Activated T-cell treated with anti-CD3 and anti-CD28 coated beads, Interleukin-2, amount 50 U/mL, for 4 hours (primary cell): ENCODE measurements around the gene CNNM4. TPM values are rescaled to one million over a fixed set of nuclear protein-coding genes. Genes with fewer than 3 reads are reported as not detected.
A peak's percentile ranks its signal among the peaks of the same experiment; 100 is the strongest.

Experiments
- ATAC-seq, 2 donors: fragments of 200-7000 bp; cut with Tn5 transposase; one replicate each; pipeline ENCODE4 v1.10.0; 2021
- DNase-seq: peaks from one replicate; pipeline ENCODE4 v3.0.0-alpha.2; 2020
- H3K27me3 Mint-ChIP-seq: one replicate; pipeline ENCODE4 v1.8.0; 2021; ENCODE audit warnings: low read depth, mixed read lengths
- H3K36me3 Mint-ChIP-seq: one replicate; pipeline ENCODE4 v1.8.0; 2022; ENCODE audit warnings: mixed read lengths; ENCODE audit not compliant: insufficient read depth
- H3K4me1 Mint-ChIP-seq: one replicate; pipeline ENCODE4 v1.8.0; 2021; ENCODE audit warnings: low read depth, mixed read lengths
- H3K4me3 Mint-ChIP-seq: one replicate; pipeline ENCODE4 v1.8.0; 2021; ENCODE audit warnings: mild to moderate bottlenecking, moderate library complexity, mixed read lengths
- H3K9me3 Mint-ChIP-seq: one replicate; pipeline ENCODE4 v1.8.0; 2021; ENCODE audit warnings: mixed read lengths
- total RNA-seq, 3 donors: library from RNA; stranded (reverse); gene quantifications; one replicate each; pipeline ENCODE4 v1.2.1, GENCODE V29; 2021

Gene CNNM4
- total RNA-seq, 3 donors from 2014 or later: 6.3 to 6.9 (median 6.4) TPM

- Mint-ChIP-seq H3K9me3 (no peaks in the 10 kb centered on the region), H3K27me3 (no peaks in the 10 kb centered on the region), H3K36me3 (peaks cover 14% of the 10 kb centered on the region), H3K4me3 (peak overlapping the region; percentile 84), H3K4me1 (peaks cover 33% of the 10 kb centered on the region)
- ATAC-seq (peak; percentile 1 to 4), DNase-seq (no peak)
Measured at GRCh38 chr2:96856776-96857666, 96.3 kb downstream of the CNNM4 start.

GRCh38 chr2:96857667-96858372, 97.1 kb downstream of the CNNM4 start, which contains the start of gene ANKRD39:
TSS of gene ANKRD39 (minus strand) at chr2:96858016. CDS start at chr2:96857987, 29 bp downstream.
- H3K4me1 Mint-ChIP-seq: peaks cover 33% of the 10 kb centered on the region
- peak within 1 kb of the TSS; percentile 84 for H3K4me3 Mint-ChIP-seq
- H3K36me3 Mint-ChIP-seq: peaks cover 15% of the 10 kb centered on the region
- H3K9me3 Mint-ChIP-seq: no peaks in the 10 kb centered on the region
- DNase-seq (peak; percentile 97), ATAC-seq (peak; percentile 91 to 94)
- no peaks in the 10 kb centered on the region for H3K27me3 Mint-ChIP-seq

GRCh38 chr2:96859099-96859649, 98.5 kb downstream of the CNNM4 start:
- DNase-seq (no peak), ATAC-seq (no peak)
- H3K4me1 Mint-ChIP-seq: peaks cover 33% of the 10 kb centered on the region
- no peaks in the 10 kb centered on the region for H3K9me3 Mint-ChIP-seq
- H3K27me3 Mint-ChIP-seq: no peaks in the 10 kb centered on the region
- peak overlapping the region; percentile 70 for H3K4me3 Mint-ChIP-seq
- H3K36me3 Mint-ChIP-seq: peaks cover 14% of the 10 kb centered on the region

- Mint-ChIP-seq H3K9me3 (no peaks in the 10 kb centered on the region), H3K4me3 (no peak overlapping the region), H3K36me3 (peaks cover 10% of the 10 kb centered on the region), H3K27me3 (no peaks in the 10 kb centered on the region), H3K4me1 (peaks cover 33% of the 10 kb centered on the region)
- ATAC-seq: no peak
- DNase-seq: no peak
Measured at GRCh38 chr2:96859681-96860064, 99.0 kb downstream of the CNNM4 start.

GRCh38 chr2:96860065-96861029, 99.6 kb downstream of the CNNM4 start:
- peaks cover 30% of the 10 kb centered on the region for H3K4me1 Mint-ChIP-seq
- H3K36me3 Mint-ChIP-seq: peaks cover 7% of the 10 kb centered on the region
- peak overlapping the region; percentile 13 for H3K4me3 Mint-ChIP-seq

GRCh38 chr2:96861074-96861473, 100.4 kb downstream of the CNNM4 start:
- Mint-ChIP-seq H3K4me1 (peaks cover 28% of the 10 kb centered on the region), H3K27me3 (no peaks in the 10 kb centered on the region), H3K36me3 (peaks cover 7% of the 10 kb centered on the region), H3K4me3 (no peak overlapping the region), H3K9me3 (no peaks in the 10 kb centered on the region)
- ATAC-seq: no peak
- DNase-seq: no peak

More at GRCh38 chr2:96860065-96861029, 99.6 kb downstream of the CNNM4 start:
- DNase-seq (peak; percentile 50), ATAC-seq (no peak)
- no peaks in the 10 kb centered on the region for H3K27me3 Mint-ChIP-seq
- no peaks in the 10 kb centered on the region for H3K9me3 Mint-ChIP-seq

Other genes with a start within 250 kb of the CNNM4 start
- 100 to 1,000 TPM; 131 to 169 (median 132) TPM for gene ARID5A, start 224.2 kb upstream of the CNNM4 start, total RNA-seq
- 10 to 100 TPM; 29.1 to 32.3 (median 31.3) TPM for gene KANSL3, start 122.6 kb upstream of the CNNM4 start, total RNA-seq
- not detected for gene FER1L5, start 118.1 kb upstream of the CNNM4 start, total RNA-seq
- 1 to 10 TPM; 7.0 to 9.1 (median 8.6) TPM for gene LMAN2L, start 20.8 kb upstream of the CNNM4 start, total RNA-seq
- 10 to 100 TPM; 22.8 to 26.1 (median 24.4) TPM for gene CNNM3, start 55.4 kb downstream of the CNNM4 start, total RNA-seq
- gene ANKRD23, start 83.1 kb downstream of the CNNM4 start, total RNA-seq: 1 to 10 TPM; 2.9 to 6.3 (median 4.6) TPM
- 10 to 100 TPM; 42.4 to 44.4 (median 44.3) TPM for gene ANKRD39, start 97.1 kb downstream of the CNNM4 start, total RNA-seq
- gene SEMA4C, start 109.2 kb downstream of the CNNM4 start, total RNA-seq: 1 to 10 TPM; 7.5 to 9.7 (median 9.0) TPM
- under 1 TPM in 2 of 3 donors, not detected in 1; 0.25 to 0.33 TPM for gene FAM178B, start 225.7 kb downstream of the CNNM4 start, total RNA-seq